Stimulated activated CD4-positive, alpha-beta T cell treated with anti-CD3 and anti-CD28 coated beads, Interleukin-4, amount 100 ng/mL, for 24 hours (primary cell): ENCODE measurements around the gene EARS2.
"Not testable (repeated sequence)": the region's sequence is repeated elsewhere in the genome, so short reads cannot be mapped to it uniquely, and the experiment has no call there.

Experiments used
- DNase-seq: peaks from one replicate; pipeline ENCODE4 v3.0.0-alpha.2; 2020

The EARS2 gene

DNA sequence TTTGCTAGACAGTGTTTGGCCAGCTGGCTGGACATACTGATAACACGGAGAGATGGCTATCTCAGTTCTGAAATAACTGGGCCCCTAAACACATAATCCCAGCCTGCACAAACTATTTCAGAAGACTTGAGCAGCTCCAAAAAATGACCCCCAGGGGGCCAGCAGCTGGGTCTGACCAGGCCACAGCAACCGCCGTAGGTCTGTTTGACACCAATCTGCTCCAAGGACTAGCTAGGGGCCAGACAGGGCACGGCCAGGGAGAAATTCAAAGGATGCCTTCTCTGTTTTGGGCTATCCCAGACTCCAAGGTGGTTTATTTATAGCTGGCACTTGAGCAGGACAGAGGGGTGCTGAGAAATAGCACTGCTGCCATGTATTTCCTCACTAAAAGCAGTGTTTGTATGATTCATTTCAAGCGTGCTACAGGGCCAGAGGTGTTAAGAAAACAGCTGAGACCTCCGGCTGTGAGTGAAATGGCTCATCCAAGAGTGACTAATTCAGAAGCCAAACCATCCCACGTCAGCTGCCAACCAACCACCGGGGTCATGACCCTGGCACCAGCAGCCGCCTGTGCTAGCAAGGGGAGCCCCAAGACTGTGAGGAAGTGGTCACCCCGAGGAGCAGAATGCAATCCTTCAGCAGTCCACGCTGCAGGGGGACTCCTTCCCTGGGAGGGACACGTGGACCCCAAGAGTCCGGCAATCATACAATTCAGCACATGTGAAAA lies 52.5 kb downstream of the EARS2 start:
- DNase-seq = peak; percentile 83

DNA sequence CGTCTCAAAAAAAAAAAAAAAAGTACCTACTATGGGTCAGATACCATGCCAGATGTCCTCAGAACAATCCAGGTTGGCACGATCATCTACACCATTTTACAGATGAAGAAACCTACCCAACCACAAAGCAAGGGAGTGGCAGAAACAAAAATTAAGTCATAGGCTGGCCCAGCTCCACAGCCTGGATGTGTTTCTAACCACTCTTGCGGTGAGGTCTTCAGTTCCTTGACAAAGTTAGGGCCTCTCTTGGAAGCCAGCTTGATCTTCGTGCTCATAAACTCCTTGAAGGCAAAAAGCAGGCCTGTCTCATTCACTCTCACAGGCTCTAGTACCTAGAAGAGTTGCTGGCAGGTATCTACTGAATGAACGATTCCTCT lies 53.1 kb downstream of the EARS2 start:
- no peak for DNase-seq

DNA sequence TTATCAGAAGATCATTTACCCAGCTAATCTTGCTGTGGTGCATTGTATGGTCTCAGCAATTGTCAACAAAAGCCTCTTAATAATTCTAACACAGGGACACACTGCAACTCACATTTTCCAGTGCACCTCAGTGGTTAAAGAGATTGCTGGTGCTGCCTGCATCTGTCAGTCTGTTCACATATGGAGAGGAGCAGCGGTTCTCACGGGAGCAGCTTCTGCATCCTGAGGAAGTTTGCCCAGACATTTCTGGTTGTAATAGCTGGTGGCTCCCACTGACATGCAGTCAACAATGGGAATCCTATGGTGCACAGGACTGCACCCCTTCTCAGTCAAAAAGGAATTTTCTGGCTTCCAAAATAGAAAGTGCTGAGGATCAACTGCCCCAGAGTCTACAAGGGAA lies 54.7 kb downstream of the EARS2 start:
- DNase-seq = no peak

DNA sequence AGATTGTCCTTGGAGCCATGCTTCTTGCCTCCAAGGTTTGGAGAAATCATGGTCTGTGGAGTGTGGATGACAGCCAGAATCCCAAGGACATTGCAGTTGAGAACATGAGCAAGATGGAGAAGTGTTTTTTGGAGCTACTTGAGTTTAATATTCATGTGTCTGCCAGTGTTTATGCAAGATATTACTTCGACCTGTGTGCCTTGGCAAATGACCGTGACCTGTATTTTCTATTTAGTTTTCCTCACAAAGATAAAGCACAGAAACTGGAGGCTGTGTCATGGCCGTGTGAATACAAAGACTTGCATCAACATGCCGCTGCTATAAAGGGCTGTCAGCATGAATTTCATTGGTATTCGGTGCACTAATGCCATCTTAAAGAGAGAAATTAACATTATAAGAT lies 55.9 kb downstream of the EARS2 start:
- no peak for DNase-seq

DNA sequence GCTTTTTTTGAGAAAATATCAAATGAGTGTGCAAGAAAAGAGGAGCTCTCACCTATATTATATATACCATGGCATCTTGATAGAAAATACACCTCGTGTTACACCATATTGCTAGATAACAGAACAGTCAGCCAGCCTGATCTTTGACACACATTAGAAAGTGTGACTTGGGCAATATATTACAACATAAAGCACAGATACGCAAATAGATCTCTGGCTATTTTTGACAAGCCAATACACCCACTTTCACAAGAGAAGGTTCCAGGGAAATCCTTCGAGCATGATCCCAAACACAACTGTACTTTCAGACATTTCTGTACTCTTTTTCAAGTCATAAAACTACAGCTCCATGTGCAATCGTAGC lies 56.3 kb downstream of the EARS2 start:
- no peak for DNase-seq

DNA sequence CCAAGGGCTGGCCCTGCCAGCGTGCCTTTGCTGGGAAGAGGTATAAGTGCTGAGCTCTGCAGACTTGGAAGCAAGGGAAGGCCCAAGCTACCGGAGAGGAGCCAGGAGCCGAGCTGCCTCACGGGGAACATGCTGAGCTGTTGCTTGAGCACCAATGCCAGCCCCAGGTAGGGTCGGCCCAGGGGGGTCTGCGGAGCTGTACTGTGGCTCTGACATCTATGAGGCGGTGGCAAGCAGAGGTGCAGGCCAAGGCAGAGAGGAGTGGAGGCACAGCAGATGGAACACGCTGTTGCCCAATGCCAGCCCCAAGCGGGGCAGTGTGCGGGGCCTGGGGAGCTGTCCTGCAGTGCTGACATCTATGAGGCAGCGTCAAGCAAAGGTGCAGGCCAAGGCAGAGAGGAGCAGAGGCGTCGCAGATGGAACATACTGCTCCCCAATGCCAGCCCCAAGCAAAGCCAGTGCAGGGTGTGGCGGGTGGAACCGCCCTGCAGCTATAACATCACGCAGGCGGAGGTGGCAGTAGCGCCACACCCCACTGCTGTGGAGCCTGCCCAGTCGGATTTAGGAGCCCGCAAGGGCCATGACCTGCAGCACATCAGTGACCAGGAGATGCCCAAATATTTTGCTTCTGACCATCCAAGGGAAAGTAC lies 56.8 kb downstream of the EARS2 start:
- no peak for DNase-seq

DNA sequence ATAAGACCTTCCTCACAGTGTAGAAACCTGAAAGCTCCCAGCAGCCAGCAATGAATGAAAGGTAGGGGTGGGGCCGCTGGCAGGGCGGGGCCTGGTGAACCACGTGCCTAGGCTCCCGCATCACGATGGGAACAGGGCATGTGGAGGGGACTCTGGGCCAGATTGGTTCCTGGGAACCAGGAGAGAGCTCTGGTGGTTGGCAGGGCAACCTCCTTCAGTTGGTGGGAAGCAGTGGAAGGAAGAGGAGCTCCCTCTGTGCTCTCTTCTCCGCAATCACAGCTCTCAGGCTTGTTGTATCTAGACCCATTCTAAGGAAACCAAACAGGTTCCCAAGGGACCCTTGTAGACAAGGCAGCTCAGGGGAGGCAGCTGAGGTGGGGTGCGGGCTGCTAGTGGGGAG lies 57.3 kb downstream of the EARS2 start:
- no peak for DNase-seq

DNA sequence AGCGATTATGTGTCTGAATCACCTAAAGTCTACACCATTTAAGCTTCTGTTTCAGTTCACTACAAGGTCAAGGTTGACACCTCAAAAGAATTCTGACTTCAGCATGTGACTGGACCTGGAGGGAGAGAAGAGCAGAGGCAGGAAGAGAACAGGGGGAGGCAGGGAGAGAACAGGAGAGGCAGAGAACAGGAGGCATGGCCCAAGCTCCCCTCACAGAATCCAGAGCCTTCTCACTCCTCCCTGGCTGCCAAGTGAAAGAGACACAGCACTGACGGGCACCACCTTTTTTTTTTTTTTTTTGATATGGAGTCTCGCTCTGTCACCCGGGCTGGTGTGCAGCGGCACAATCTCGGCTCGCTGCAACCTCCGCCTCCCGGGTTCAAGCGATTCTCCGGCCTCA lies 58.3 kb downstream of the EARS2 start:
- no peak for DNase-seq

DNA sequence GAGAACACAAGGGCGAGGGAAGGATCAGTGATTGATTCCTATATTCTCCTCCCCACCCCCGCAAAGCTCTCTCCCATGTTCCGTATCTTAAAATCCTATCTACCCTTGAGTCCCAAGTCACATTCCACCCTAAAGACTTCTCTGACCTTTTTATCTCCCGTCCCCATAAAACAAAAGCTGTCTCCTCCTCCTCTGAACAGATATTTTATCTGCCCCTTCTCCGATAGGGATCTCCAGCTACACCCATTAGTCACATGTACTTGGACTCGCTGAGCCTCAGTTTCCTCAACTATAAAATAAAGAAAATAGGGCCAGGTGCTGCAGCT lies 59.6 kb downstream of the EARS2 start:
- no peak for DNase-seq

DNA sequence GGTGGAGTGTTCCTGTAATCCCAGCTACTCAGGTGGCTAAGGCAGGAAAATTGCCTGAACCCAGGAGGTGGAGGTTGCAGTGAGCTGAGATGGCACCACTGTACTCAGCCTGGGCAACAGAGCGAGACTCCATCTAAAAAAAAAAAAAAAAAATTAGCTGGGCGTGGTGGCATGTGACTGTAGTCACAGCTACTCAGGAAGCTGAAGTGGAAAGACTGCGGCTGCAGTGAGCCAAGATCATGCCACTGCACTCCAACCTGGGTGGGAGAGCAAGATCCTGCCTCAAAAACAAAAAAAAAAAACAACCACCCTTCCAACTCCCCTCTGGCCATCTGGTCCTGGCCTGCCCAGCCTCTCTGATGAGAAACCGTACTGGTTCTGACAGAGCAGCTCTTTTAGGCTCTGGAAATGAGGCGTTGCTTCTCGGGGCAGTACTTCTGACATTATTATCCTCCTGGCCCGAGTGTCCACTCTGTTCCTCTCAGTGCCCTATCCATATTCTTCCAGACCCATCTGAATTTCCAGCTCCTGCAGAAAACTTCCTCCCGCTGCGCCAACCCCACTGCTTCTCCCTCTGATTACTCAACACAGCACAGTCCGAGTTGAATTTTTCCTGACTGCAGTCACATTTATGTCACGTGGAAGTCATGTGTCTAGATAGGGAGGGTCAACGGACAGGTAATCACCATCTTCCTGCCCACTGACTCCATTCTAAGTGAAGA lies 60.2 kb downstream of the EARS2 start:
- DNase-seq = no peak

DNA sequence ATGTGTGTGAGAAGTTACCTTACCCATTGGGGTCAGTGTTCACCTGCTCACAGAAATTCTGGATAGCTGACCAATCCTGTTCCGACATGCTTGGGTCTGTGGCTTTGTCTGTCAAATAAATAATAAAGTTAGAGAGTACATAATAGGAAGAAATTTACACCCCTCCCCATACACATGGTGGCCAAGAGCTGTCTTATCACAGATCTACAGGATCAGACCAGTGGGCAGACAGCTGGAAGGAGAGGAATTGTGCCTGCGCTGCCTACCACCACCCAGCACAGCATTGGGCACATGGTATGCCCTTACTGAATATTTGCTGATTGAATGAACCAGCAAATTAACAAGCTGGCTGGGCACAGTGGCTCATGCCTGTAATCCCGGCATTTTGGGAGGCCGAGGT lies 61.5 kb downstream of the EARS2 start:
- no peak for DNase-seq

DNA sequence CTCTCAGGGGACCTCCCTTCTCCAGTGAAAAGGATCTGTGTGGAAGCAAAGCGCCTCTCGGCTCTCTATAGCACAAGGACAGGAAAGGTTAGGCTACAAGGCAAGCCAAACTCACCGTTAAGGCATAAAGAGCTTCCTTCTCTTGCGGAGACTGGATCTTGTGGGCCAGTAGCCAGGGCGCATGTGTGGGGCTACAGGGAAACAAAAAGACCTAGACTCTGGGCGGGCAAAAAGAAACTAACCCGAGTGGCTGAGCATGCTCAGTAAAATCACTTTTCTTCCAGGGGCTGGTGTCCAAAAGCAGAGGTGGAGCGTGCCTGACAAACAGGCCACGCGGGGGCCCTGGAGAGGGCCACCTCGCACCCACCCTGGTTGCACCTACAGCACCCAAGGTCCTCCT lies 63.0 kb downstream of the EARS2 start:
- DNase-seq = no peak

DNA sequence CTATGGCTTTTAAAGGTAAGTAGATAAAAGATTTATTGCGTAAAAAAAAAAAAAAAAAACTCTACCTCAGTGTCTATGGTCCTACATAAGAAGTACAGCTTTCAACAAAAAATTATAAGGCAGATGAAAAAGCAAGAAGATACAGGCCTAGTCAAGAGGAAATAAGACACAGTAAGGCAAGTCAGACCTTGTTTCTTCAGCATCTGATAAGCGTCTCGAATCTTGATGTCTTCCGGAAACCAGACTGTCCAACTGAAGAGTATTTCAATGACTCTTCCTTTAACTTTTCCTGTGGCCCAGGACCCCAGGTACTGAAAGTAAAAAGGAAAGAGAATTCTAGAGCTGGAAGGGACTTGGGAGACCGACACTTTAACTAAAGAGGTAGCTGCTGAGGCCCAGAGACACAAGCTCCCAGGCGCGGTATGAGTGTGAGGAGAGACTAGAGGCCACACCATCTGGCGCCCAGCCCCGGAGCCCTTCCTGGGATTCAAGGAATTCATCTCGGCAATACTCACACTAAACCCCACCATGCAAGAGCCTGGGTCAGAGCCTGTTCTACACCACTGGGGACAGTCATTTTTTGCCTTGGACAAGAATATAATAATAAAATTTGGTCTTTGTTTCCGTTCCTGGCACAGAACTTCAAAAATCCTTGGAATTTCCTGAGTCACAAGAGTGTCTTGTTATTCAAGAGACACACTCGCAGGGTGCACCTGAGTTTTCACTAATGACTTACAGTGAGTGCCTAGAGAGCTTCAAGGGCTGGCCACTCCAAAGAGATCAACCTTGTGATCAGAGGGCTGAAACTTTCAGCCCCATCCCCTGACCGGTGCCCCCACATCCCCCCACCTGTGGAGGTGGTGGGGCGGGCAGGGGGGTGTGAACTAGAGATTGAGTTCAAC lies 65.4 kb downstream of the EARS2 start:
- DNase-seq = no peak

DNA sequence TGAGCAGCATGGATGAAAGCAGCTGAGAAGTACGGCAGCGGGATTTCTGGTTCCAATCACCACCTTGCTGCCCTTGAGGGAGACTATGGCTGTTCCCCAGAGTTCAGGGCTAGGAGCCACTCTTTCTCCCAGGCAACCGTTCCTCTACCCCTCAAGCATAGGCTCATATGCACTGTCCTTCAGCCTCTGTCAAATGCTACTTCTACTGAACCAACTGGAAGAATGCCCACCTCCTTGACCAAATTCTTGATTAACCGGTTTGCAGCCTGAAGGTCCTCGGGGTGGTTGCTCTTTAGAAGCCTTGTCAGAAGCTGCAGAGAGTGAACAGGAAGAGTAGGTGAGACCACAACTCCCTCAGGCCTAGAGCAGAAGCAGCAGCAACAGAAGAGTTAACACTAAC lies 70.7 kb downstream of the EARS2 start:
- no peak for DNase-seq

DNA sequence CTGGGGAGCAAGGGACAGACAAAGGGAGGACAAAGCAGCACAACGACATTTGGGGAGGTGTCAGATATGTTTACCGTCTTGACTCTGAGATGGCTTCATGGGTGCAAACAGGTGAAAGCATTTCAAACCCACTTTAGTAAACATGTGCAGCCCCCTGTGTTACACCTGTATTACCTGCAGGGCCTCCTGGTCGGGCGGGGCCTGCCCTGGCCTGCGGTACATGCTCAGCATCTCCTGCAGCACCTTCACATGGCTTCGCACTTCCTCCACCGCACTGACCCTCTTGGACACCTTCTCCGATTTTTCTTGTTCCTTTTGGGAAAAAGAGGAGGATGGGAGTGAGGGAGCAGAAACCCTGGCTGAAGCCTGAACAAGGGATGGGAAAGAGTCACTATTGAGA lies 71.3 kb downstream of the EARS2 start:
- DNase-seq = no peak

DNA sequence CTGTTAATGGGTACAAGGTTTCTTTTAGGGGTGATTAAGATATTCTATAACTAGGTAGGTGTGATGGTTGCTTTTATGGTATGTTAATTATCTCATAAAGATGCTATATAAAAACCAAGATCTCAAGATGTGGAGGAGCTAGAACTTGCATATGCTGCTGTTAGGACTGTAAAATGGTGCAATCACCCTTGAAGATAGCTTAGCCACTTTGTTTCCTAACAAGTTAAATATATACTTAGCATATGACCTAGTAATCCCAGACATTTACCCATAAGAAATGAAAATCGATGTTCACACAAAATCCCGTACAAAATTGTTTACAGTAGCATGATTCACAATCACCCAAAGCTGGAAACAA lies 71.9 kb downstream of the EARS2 start:
- DNase-seq = no peak

DNA sequence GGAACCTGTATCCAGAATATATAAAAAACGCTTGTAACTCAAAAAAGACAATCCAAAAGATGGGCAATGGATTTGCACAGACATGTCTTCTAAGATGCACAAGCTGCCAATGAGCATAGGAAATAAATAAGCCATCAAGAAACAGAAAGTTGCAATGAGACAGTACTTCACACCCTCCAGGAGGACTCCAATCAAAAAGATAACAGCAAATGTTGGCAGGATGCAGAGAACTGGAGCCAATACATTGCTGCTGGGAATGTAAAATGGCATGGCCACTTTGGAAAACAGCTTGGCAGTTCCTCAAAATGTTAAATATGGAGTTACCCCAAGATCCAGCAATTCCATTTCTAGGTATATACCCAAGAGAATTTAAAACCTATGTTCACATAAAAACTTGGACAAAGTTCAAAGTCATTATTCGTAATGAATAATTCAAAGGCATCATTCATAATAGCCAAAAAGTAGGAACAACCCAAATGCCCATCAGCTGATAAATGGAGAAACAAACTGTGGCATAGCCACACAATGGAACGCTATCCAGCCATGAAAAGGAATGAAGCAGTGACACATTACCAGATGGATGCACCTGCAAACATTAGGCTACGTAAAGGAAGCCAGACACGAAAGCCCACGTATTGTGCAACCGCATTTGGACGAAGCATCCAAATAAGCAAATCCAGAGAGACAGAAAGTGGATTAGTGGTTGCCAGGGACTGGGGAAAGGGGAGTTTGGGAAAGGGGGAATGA lies 72.5 kb downstream of the EARS2 start:
- DNase-seq = no peak

DNA sequence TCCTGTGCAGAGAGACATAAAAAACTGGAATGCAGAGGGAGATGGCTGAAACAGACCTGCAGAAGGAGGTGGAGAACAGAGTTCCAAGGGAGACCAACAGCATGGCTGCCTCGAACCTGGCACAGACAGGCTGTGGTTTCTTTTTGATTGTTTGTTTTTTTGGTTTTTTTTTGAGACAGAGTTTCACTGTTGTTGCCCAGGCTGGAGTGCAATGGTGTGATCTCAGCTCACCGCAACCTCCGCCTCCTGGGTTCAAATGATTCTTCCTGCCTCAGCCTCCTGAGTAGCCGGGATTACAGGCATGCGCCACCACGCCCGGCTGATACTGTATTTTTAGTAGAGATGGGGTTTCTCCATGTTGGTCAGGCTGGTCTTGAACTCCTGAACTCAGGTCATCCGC lies 73.7 kb downstream of the EARS2 start:
- DNase-seq = not testable (repeated sequence)

DNA sequence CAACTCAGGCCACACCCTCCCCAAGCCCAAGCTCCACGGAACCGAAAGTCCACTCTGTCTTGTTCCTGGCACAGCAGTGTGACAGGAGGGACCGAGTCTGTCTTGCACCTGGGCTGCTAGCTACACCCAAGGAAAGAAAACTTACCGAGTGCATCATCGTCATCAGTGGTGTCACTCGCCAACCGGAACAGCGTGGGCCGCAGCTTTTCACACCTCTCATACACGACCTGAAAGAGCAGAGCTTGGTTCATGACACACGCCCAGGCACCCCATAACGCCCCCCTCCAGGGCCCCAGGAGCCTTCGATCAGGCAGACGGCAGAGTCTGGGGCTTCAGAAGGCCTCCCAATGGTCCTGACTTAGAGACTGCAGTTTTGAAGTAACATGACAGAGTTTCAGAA lies 74.4 kb downstream of the EARS2 start:
- DNase-seq = no peak

DNA sequence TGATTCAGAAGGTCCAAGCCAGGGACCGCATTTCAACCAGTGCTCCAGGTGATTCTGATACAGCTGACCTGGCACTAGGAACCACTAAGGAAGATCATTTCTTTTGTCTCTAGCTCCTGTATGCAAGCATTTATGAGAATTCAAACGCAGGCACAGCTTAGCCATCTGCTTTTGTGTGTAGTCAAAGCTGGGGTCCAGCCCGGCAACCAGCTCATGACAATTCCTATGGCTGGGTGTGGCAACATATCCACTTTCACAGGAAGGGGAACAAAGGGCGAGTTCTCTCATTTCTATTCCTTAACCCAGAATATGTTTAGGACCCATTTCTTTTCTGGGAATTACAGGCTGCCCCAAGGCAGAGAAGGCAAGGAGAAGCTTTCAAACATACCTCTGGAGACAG lies 76.9 kb downstream of the EARS2 start:
- DNase-seq = no peak

DNA sequence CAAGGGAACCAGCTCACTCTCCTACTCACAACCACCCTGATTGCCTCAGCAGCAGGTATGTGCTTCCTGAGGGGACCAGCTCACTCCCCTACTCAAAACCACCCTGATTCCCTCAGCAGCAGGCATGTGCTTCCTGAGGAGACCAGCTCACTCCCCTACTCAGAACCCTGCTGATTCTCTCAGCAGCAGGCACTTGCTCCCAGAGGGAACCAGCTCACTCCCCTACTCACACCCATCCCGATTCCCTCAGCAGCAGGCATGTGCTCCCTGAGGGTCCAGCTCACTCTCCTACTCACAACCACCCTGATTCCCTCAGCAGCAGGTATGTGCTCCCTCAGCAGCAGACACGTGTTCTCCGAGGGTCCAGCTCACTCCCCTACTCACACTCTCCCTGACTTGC lies 78.0 kb downstream of the EARS2 start:
- no peak for DNase-seq

DNA sequence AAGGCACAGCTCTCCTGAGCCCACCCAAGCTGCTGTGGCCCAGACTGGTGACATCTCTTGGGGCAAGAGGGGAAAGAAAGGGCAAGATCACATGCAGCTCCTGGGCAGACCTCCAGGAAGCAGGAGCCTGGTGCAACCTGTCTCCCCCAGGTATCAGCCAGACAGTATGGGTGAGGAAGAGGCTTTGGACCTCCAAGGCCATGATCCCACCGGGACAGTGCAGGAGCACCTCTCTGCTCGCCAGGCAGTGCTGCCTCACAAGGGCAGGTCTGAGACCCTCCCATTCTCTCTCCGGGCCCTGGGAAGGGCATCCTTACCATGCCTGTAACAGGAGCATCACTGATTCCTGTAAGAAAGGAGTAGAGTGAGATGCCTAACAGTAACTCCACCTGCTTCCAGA lies 78.6 kb downstream of the EARS2 start:
- no peak for DNase-seq

DNA sequence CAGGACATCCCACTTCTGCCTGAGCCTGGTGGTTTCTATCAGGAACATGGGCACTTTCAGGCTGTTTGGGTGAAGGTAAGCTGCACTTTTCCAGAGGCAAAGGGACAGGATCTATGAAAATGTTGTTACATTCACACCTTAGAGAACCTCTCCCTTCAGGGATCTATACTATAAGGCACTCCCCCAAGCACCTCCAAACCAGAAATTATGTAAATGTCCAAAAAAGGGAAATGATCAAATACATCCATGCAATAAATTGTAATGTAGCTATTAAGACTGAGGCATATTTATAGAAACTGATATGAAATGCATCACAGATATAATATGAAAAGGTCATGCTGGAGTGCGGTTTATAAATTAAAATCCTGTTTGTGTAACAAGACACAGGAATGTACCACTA lies 80.9 kb downstream of the EARS2 start:
- DNase-seq = no peak
